MM.1S (cell line): ENCODE results near the gene DIP2C.

Experiments
- EZH2 ChIP-seq: fragments of 300-600 bp; sonication (generic); optimal IDR thresholded peaks from 2 replicates; pipeline ENCODE3; 2017; ENCODE audit warnings: low read depth, mild to moderate bottlenecking, antibody characterized with exemption, low read length, mixed read lengths
- EZH2phosphoT487 ChIP-seq: fragments of 300-600 bp; sonication (generic); IDR thresholded peaks from 2 replicates; pipeline ENCODE4 v1.6.1; 2018; ENCODE audit warnings: antibody characterized with exemption, low read length
- TF ChIP-seq, protein P1 (sequence below): fragments of 300-600 bp; sonication (generic); IDR thresholded peaks from 2 replicates; pipeline ENCODE4 v1.5.1; 2016; ENCODE audit warnings: antibody characterized with exemption, low read length, mixed read lengths

DNA sequence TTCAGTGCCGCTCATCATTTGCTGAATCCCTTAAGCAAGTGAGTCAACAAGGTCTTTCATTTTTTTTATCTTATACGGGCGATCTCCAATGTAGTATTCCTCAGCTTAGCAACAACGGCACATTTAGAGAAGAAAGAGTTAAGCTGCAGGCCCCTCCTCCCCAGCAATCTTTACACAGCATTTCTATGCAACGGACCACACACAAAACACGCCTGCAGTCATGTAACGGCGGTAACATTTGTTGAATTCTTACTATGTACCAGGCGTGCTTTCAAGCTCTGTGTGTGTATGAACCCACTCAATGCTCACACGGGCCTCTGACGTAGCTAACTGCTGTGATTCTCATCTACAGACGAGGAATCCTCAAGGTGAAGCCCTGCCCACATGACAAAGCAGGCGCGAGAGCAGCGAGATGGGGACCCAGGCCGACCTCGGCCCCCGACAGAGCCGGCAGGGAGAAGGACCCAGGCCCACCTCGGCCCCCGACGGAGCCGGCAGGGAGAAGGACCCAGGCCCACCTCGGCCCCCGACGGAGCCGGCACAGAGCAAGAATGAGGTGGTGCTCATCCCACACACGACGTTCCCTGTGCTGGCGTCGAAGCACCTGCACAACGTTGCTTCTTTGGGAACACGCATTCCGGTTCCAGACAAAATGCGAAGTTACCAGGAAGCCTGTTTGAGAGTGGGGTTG is 313.5 kb downstream of the DIP2C start:
- TF ChIP-seq, protein P1, sequence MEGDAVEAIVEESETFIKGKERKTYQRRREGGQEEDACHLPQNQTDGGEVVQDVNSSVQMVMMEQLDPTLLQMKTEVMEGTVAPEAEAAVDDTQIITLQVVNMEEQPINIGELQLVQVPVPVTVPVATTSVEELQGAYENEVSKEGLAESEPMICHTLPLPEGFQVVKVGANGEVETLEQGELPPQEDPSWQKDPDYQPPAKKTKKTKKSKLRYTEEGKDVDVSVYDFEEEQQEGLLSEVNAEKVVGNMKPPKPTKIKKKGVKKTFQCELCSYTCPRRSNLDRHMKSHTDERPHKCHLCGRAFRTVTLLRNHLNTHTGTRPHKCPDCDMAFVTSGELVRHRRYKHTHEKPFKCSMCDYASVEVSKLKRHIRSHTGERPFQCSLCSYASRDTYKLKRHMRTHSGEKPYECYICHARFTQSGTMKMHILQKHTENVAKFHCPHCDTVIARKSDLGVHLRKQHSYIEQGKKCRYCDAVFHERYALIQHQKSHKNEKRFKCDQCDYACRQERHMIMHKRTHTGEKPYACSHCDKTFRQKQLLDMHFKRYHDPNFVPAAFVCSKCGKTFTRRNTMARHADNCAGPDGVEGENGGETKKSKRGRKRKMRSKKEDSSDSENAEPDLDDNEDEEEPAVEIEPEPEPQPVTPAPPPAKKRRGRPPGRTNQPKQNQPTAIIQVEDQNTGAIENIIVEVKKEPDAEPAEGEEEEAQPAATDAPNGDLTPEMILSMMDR = no peak
- no peak for TF ChIP-seq EZH2
- no peak for TF ChIP-seq EZH2phosphoT487
